HG02759 (cell line): ENCODE data around the gene GRP.
A peak's percentile ranks its signal among the peaks of the same experiment; 100 is the strongest.
"Not testable (repeated sequence)": the region's sequence is repeated elsewhere in the genome, so short reads cannot be mapped to it uniquely, and the experiment has no call there.

Experiments used
- ATAC-seq: cut with Tn5 transposase; IDR thresholded peaks from one replicate; pipeline ENCODE4 v1.9.1; 2021; ENCODE audit warnings: mild to moderate bottlenecking, moderate library complexity; ENCODE audit not compliant: unreplicated experiment

The GRP gene

DNA sequence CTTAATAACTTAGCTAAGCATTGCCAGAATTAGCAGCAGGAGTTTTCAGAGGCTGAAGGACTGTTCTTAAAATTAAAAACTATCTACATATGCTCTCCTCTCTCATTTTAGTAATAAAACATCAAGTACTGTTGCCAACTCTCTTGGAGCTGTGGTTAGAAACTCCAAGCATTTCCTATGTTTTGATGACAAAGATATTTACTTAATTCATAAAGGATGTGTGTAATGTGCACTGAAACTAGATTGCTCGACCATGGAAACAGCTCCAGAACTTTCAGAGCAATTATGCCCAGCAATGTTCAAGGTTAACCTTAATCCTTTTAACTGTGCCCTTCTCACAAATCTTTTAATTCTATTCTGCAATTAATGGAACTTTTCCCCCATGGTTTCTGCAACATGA is 8.4 kb downstream of the GRP start:
- no peak for ATAC-seq

- no peak for ATAC-seq
Measured at GRCh38 chr18:59229191-59229590, 9.2 kb downstream of the GRP start.

GRCh38 chr18:59229701-59230443 is 9.9 kb downstream of the GRP start:
- no peak for ATAC-seq

GRCh38 chr18:59231114-59231513 is 11.2 kb downstream of the GRP start:
- no peak for ATAC-seq

GRCh38 chr18:59231877-59232276 is 11.9 kb downstream of the GRP start:
- ATAC-seq = no peak

DNA sequence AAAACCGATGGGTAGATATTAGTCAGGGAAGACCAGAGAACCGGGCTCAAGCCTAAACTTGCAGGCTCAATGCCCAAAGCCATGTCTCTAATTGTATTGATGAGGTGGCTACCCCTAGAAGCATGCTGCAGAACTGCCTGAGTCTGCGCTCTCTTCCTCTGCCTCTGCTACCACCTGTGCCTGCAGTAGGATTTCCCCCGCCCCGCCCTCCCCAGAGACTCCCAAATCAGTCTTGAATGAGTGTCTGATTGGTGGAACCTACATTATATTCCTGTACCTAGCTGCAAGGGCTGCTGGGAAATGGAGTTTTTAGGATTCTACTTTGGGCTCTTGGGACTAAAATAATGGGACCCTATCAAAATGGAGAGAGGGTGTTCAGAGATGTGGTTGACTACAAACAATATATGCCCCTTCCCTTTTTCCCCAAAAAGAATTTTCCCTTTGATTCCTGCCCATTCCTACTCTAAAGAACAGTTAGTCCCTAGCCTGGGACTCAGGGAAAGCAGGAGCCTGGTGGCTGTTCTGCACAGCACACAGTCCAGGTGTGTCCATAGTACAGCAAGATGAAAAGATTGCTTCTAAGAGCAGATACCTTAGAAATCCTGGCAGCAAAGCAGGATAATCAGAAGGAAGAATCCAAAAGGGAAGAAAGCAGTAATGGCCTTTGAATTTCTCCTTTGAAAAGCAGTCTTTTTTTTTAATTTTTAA is 12.5 kb downstream of the GRP start:
- no peak for ATAC-seq

DNA sequence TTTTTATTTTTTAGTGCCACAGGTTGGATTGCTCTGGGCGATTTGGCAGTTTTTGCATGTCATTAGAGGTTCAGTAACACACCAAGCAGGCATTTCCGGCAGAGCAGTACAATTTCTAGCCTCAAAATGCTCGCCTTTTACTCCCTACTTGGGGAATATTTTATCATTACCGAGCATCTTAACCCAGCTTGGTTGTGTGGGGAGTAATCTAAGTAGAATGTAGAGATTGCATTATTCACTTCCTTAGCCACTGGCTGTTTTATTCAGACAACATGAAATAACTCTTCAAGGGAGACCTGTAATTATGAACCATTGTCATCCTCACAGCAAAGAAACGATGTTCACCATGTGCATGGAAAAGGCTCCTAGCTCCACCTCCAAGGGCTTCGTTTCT is 13.1 kb downstream of the GRP start:
- ATAC-seq = no peak

DNA sequence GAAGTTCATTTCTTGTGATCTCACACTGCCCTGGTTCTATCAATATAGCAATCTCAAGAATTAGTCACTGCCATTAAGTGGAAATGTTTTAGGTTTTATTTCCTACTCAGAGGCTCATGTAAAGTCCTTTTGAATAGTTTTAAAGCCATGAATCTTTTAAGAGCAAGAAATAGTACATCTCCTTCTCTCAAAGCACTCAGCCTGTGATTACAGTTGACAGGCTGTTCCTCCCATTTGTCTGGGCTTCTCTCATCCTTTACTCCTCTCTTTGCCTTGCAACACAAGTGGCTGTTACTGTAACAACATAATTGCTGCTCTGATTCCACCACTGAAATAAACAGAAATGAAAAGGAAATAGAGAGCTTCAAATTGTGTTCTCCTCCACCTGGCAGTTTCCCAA is 18.4 kb downstream of the GRP start:
- ATAC-seq = no peak

DNA sequence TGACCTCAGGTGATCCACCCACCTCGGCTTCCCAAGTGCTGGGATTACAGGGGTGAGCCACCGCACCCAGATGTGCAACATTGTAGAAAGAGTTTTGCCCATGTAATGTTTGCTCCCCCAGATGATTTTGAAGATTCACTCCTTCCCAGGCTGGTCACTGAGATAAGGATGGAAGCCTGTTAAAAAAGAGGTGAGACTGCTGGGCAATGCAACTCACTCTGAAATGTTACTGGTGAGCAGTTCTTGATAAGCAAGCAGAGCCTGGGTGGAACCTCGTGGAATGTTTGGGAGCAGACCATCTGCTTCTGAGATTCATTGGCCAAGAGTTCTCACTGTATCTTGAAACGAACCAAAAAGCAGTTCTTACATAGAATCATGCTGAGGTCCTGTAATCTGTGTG is 19.7 kb downstream of the GRP start:
- no peak for ATAC-seq

DNA sequence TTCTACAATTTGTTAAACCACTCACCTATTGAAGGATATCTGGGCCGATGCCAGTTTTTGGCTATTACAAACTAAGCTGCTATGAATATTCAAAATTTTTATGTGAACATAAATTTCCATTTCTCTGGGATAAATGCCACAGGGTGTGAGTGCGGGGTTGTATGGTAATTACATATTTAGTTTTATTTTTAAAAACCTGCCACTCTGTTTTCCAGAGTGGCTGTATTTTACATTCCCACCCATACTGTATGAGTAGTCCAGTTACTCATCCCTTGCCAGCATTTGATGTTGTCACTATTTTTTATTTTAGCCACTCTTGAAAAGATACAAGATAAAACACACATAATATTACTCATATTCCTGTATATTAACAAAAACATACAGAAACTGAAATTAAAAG is 22.9 kb downstream of the GRP start:
- no peak for ATAC-seq

DNA sequence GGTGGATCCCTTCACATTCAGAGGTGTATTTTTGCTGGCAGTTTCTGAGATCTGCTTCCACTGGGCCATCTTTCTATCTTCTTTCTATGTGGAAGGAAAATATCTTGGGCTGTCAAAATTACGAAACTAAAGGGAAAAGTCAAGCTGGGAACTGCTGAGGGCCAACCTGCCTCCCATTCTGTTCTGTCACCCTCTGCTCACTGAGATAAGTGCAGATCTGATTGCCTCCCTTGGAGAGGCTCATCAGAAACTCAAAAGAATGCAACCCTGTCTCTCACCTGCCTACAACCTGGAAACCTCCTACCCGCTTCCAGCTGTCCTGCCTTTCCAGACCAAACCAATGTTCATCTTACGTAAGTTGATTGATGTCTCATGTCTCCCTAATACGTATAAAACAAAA is 26.8 kb downstream of the GRP start:
- no peak for ATAC-seq

DNA sequence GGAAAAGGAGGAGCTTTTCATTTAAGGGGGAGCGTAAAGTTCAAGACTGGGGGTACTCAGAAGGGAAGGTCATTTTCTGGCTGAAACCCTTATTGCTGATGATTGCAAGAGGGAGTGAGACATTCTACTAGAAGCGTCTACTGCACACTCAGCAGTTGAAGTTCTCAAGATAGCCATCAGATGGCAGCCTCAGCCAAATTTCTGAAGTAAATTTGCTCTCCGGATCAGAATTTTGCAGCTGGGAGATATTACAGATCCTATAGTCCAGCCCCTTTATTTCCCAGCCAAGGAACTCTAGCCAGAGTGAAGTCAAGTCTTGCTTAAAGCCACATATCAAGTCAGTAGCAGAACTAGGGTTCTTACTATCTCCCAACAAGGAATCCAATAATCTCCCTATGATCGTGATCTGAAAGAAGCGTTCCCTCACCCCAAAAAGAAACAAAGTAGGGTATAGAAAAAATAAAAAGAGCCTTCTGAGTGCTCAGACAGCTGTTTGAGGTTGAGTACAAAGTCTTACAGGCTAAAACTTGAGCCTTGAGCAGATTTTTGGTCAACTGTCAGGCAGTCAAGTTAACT is 29.3 kb downstream of the GRP start:
- ATAC-seq = no peak

DNA sequence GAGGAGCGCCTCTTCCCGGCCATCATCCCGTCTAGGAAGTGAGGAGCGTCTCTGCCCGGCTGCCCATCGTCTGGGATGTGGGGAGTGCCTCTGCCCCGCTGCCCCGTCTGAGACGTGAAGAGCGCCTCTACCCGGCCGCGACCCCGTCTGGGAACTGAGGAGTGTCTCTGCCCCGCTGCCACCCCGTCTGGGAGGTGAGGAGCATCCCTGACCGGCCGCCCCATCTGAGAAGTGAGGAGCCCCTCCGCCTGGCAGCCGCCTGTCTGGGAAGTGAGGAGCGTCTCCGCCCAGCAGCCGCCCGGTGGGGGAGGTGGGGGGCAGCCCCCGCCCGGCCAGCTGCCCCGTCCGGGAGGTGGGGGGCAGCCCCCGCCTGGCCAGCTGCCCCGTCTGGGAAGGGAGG is 35.5 kb downstream of the GRP start:
- ATAC-seq = not testable (repeated sequence)

DNA sequence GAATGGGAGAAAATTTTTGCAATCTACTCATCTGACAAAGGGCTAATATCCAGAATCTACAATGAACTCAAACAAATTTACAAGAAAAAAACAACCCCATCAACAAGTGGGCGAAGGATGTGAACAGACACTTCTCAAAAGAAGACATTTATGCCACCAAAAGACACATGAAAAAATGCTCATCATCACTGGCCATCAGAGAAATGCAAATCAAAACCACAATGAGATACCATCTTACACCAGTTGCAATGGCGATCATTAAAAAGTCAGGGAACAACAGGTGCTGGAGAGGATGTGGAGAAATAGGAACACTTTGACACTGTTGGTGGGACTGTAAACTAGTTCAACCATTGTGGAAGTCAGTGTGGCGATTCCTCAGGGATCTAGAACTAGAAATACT is 41.9 kb downstream of the GRP start:
- ATAC-seq = not testable (repeated sequence)

DNA sequence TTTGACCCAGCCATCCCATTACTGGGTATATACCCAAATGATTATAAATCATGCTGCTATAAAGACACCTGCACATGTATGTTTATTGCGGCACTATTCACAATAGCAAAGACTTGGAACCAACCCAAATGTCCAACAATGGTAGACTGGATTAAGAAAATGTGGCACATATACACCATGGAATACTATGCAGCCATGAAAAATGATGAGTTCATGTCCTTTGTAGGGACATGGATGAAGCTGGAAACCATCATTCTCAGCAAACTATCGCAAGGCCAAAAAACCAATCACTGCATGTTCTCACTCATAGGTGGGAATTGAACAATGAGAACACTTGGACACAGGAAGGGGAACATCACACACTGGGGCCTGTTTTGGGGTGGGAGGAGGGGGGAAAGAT is 42.3 kb downstream of the GRP start:
- not testable (repeated sequence) for ATAC-seq

- no peak for ATAC-seq
Measured at GRCh38 chr18:59263661-59264060, 43.7 kb downstream of the GRP start.

DNA sequence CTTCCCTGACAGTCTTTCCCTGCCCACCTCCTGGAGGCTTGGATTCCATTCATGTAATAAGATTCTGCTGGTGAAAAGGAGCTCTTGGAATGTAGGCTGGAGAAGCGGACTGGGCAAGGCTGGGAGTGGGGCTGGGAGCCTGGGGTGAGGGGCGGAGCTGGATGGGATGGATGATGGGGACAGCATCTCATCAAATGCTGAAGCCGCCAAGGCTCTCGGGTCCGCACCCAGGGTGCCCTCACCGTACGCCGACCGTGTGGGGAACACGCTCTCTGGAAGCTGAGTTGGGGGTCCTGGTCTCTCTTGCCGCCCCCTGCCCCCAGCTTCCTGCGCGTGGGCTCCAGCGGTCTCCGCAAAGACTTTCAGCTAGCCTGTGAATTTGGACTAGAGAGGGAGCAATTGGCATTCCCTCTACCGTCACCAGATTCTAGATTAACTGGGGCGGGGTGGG is 44.2 kb downstream of the GRP start:
- no peak for ATAC-seq

DNA sequence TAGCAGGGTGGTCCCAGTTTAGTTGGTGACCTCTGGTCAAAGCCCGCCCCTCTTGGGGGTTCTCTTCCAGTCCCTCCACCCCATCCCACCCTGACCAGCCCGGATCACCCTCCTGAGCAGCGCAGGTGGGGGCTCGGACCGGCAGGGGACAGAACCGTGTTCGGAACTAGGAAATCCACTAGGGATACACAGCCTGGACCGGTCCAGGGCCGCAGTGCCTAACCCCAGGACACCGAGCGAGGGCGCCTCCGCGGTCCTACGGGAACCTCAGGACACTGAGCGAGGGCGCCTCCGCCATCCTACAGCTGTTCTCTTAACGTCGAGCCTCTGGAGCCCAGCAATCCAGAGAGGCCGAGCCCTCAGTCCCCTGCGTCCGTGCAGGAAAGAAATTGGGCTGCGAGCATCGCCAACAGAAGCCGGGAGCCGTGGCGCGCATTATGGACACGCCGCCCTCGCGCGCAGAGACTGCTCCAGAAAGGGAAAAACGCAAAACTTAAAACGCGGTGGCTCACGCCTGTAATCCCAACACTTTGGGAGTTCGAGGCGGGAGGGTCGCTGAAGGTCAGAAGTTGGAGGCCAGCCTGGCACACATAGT is 44.8 kb downstream of the GRP start:
- no peak for ATAC-seq

GRCh38 chr18:59265246-59265973 is 45.5 kb downstream of the GRP start:
- peak; percentile 63 for ATAC-seq

DNA sequence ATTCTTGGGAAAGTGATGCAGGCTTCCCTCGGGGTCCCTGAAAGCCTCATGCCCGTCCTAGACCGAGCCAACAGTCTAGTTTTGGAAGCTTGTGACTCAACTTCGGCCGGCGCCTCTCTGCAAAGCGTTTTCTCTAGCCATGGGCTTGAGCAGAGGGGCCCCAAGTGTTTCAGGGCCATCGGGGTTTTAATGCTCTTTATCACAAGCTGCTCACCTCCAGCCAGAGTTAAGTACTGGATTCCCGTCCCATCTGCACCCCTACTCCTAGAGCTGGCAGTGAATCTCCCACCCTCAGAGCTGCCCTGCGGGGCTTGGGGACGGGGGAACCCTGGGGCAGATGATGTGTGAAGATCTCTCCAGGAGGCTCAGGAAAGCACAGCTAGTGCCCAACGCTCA is 46.0 kb downstream of the GRP start:
- no peak for ATAC-seq

- ATAC-seq = no peak
Measured at GRCh38 chr18:59266459-59266858, 46.5 kb downstream of the GRP start.
